ENCODE data around the gene LRSAM1. TPM values are rescaled to one million over a fixed set of nuclear protein-coding genes. Genes with fewer than 3 reads are reported as not detected.

Gene LRSAM1
- polyA plus RNA-seq, 1 experiment, result 5.2 TPM

- no peak for TF ChIP-seq CTCF (IDR thresholded peaks at IDR 0.05; ENCODE audit: insufficient read depth, low read depth, low read length)
- Histone ChIP-seq H3K36me3 (ENCODE audit: control insufficient read depth, insufficient read depth, low read length) (peaks cover 6% of the 10 kb centered on the region), H3K27me3 (ENCODE audit: control insufficient read depth, insufficient read depth, low read length) (no peaks in the 10 kb centered on the region), H3K4me3 (ENCODE audit: low read depth, low read length) (no peak overlapping the region)
- ChIA-PET POLR2A (interaction anchor here (0.6 kb wide), 1 partner anchor 320 kb away, joined by 4 read pairs; no protein-coding TSS in a partner anchor), CTCF (interaction anchor here (1.3 kb wide), 1 partner anchor 112 kb away, joined by 3 read pairs; no protein-coding TSS in a partner anchor)
- no peak for DNase-seq (ENCODE audit: low read depth)
Measured at GRCh38 chr9:127473501-127473900, 22.2 kb downstream of the LRSAM1 start.

GRCh38 chr9:127473932-127474331 lies 22.6 kb downstream of the LRSAM1 start:
- no peak for TF ChIP-seq CTCF (IDR thresholded peaks at IDR 0.05; ENCODE audit: insufficient read depth, low read depth, low read length)
- no peak for DNase-seq (ENCODE audit: low read depth)
- ChIA-PET CTCF (interaction anchor here (1.3 kb wide), 1 partner anchor 112 kb away, joined by 3 read pairs; no protein-coding TSS in a partner anchor), POLR2A (interaction anchor here (0.6 kb wide), 1 partner anchor 319 kb away, joined by 4 read pairs; no protein-coding TSS in a partner anchor)
- peaks cover 8% of the 10 kb centered on the region for H3K36me3 ChIP-seq (ENCODE audit: control insufficient read depth, insufficient read depth, low read length)
- H3K27me3 ChIP-seq (ENCODE audit: control insufficient read depth, insufficient read depth, low read length), result no peaks in the 10 kb centered on the region
- H3K4me3 ChIP-seq (ENCODE audit: low read depth, low read length), result no peak overlapping the region

- CTCF ChIA-PET, result interaction anchor here (1.3 kb wide), 1 partner anchor 111 kb away, joined by 3 read pairs; no protein-coding TSS in a partner anchor
- no peak for DNase-seq (ENCODE audit: low read depth)
- Histone ChIP-seq H3K4me3 (ENCODE audit: low read depth, low read length) (no peak overlapping the region), H3K36me3 (ENCODE audit: control insufficient read depth, insufficient read depth, low read length) (peaks cover 13% of the 10 kb centered on the region), H3K27me3 (ENCODE audit: control insufficient read depth, insufficient read depth, low read length) (no peaks in the 10 kb centered on the region)
- no peak for TF ChIP-seq CTCF (IDR thresholded peaks at IDR 0.05; ENCODE audit: insufficient read depth, low read depth, low read length)
- POLR2A ChIA-PET, result no interaction called here
Measured at GRCh38 chr9:127474592-127474991, 23.3 kb downstream of the LRSAM1 start.

GRCh38 chr9:127479507-127480081 lies 28.3 kb downstream of the LRSAM1 start:
- ChIA-PET CTCF (no interaction called here), POLR2A (no interaction called here)
- Histone ChIP-seq H3K27me3 (ENCODE audit: control insufficient read depth, insufficient read depth, low read length) (no peaks in the 10 kb centered on the region), H3K4me3 (ENCODE audit: low read depth, low read length) (no peak overlapping the region), H3K36me3 (ENCODE audit: control insufficient read depth, insufficient read depth, low read length) (peaks cover 18% of the 10 kb centered on the region)
- TF ChIP-seq CTCF (IDR thresholded peaks at IDR 0.05; ENCODE audit: insufficient read depth, low read depth, low read length), result no peak
- DNase-seq (ENCODE audit: low read depth), result no peak

- ChIA-PET POLR2A (no interaction called here), CTCF (no interaction called here)
- H3K36me3 ChIP-seq (ENCODE audit: control insufficient read depth, insufficient read depth, low read length), result peaks cover 16% of the 10 kb centered on the region
- no peak for TF ChIP-seq CTCF (IDR thresholded peaks at IDR 0.05; ENCODE audit: insufficient read depth, low read depth, low read length)
- no peak overlapping the region for H3K4me3 ChIP-seq (ENCODE audit: low read depth, low read length)
- no peak for DNase-seq (ENCODE audit: low read depth)
- no peaks in the 10 kb centered on the region for H3K27me3 ChIP-seq (ENCODE audit: control insufficient read depth, insufficient read depth, low read length)
Measured at GRCh38 chr9:127482662-127483061, 31.4 kb downstream of the LRSAM1 start.
